T1000 (cell line): ENCODE measurements around the gene PITX3.

Source experiments
- DNase-seq: peaks from one replicate; lab custom pipeline; 2025; ENCODE audit warnings: mixed read lengths; lab: John Stamatoyannopoulos, UW

The PITX3 gene

GRCh38 chr10:102241444-102242117 is at the start of gene PITX3:
Gene PITX3, minus strand, starts transcription at chr10:102241512. Its CDS starts 9,432 bp downstream, at chr10:102232080.
- DNase-seq = peak; percentile 61

- DNase-seq = no peak
These were observed 48.5 kb upstream of the PITX3 start for GRCh38 chr10:102289840-102290239.

DNA sequence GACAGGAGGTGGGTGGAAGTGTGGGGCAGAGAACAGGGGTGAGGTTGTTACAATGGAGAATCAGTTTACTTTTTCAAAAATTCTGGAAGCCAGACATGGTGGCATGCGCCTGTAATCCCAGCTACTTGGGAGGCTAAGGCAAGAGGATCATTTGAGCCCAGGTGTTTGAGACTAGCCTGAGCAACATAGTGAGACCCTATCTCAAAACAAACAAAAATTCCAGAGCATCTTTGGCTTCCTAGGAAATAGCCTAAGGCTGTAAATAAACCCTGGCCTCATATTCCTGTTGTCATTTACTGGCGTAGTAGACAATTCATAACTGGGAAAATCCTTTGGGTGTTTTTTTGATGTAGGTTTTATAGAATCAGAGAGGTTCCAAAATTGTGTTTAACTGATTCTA is 48.0 kb upstream of the PITX3 start:
- DNase-seq = no peak

GRCh38 chr10:102287991-102288390 is 46.7 kb upstream of the PITX3 start:
- DNase-seq = no peak

GRCh38 chr10:102287538-102287937 is 46.2 kb upstream of the PITX3 start:
- no peak for DNase-seq

GRCh38 chr10:102286216-102286615 is 44.9 kb upstream of the PITX3 start:
- no peak for DNase-seq

- DNase-seq = no peak
These were observed 43.8 kb upstream of the PITX3 start for GRCh38 chr10:102285133-102285532.

GRCh38 chr10:102284531-102284930 is 43.2 kb upstream of the PITX3 start:
- DNase-seq = no peak

- DNase-seq = no peak
These were observed 42.6 kb upstream of the PITX3 start for GRCh38 chr10:102283890-102284289.

GRCh38 chr10:102283488-102283887 is 42.2 kb upstream of the PITX3 start:
- DNase-seq = no peak

GRCh38 chr10:102281102-102281487 is 39.8 kb upstream of the PITX3 start:
- DNase-seq = no peak

DNA sequence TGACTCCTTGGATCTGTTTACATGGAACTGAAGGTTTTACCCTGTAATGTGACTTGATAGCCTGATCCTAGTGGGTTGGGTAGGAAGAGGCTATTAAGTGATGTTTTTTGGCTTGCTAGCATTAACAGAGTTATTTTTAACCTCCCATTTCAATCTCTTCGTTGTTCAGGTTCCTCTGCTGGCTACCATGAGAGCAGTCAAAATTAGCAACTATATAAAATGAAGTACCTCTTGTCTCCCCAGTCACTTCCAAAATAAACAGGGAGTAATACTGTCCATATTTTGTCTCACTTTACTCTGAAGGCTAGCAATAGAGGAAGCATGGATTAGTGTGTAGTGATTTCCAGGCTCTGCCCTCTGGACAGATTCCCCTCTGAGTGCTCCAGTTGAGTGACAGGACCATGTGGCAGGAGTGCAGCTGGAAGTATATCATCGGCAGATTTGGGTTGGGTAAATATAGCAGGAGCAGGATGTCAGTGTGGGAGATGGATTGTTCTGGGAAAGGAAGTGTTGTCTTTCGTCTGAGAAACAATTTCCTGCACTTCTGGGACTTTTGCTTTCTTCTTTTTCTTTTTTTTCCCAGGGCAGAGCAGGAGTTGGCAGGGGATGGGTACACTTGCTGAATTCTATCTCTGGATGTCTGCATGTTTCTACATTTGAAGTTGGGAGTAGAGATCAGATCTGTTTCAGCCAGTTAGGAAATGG is 39.2 kb upstream of the PITX3 start:
- DNase-seq = no peak

DNA sequence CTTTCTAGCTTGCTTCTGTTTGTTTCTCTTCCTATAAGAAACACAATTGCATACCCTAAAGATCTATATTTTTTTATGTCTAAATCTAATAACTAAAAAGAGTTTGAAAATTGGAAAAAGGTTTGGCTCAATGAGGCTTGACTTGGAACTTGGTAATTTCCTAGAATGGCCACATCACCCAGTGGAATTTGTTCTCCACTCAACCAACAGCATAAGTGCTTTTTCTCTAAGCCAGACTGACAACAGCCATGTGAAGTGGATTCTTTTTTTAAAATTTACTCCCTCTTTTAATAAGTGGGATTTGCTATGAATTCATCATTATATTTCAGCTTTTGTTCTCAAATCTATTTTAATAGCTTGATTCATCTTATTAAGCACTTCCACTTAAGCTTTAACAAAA is 37.8 kb upstream of the PITX3 start:
- DNase-seq = no peak

- DNase-seq = no peak
These were observed 34.0 kb upstream of the PITX3 start for GRCh38 chr10:102275343-102275742.

DNA sequence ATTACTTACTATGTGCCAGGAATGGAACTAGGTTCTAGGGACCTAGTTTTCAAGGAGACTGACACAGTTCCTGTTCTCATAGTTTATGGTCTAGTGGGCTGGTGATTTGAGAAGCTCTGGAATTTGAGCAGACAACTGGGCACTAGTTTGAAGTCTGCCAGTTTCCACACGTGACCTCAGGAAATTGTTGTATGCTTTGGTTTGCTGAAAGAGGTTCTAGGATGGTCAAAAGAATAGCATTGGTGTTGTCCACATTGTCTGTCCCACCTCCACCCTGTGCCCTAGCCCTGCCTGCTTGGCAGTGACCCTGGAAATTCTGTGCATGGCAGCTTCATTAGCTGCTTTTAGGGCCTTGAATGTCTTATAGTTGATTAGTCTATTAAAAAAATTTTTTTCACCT is 32.8 kb upstream of the PITX3 start:
- DNase-seq = no peak

DNA sequence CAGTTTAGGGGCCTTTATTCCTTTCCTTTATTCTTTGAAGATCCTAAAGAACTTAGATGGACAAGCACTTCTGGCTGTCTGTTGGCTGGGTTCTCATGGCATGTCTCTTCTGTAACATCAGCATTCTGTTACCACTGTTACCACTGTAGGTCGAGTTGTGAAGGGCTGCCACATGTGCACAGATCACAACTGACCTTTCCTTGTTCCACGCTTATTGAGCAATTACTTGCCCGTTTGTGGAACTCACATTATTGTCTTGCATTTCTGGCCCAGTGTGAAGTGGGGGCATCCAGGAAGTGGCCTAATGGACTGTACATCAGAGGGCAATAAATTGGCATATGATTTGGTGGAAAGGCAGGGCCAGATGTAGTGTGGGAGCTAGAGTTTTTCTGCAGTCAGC is 27.7 kb upstream of the PITX3 start:
- DNase-seq = no peak

DNA sequence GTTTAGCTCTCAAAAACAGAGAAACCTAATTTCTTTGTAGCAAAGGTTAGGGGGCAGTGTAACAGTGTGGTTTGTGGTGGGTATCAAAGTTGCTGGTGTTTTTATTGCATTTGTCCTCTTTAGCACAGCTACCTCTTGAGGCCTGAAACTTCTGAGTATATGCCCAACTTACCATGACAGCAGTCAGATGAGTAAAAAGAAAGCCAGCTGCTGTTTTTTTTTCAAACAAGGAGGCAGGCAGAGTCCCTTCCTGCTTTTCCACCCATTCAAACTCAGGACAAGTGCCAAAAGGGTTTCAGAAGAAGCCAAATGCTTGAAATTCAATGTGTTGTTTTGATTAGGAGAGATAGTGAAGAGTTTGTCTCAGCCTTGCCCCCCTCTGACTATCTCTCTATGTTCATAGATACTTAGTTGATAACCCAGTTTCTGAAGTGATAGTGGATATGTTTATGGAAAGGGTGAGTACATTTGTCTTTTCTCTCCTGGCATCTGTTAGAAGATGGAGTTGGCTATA is 27.1 kb upstream of the PITX3 start:
- DNase-seq = no peak

GRCh38 chr10:102267748-102268147 is 26.4 kb upstream of the PITX3 start:
- DNase-seq = no peak

DNA sequence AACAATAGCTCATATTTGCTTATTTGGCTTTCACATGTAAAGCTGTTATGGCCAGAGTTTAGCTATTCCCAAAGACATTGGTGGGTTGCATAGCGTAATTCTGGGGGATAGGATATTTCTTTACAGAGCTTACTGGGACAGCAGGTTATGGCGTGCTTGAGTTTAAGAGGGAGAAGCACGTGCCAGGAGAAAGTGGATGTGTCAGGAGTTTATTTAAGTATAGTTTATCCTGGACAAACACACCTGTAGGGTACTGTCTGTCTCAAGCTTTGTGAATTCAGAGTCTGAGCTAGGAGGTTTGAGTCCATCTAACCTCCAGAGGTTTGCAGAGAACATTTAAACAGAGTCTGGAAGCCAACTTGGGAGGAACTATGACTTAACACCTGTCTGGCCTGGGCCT is 25.4 kb upstream of the PITX3 start:
- DNase-seq = no peak

GRCh38 chr10:102264371-102264770 is 23.1 kb upstream of the PITX3 start:
- no peak for DNase-seq

DNA sequence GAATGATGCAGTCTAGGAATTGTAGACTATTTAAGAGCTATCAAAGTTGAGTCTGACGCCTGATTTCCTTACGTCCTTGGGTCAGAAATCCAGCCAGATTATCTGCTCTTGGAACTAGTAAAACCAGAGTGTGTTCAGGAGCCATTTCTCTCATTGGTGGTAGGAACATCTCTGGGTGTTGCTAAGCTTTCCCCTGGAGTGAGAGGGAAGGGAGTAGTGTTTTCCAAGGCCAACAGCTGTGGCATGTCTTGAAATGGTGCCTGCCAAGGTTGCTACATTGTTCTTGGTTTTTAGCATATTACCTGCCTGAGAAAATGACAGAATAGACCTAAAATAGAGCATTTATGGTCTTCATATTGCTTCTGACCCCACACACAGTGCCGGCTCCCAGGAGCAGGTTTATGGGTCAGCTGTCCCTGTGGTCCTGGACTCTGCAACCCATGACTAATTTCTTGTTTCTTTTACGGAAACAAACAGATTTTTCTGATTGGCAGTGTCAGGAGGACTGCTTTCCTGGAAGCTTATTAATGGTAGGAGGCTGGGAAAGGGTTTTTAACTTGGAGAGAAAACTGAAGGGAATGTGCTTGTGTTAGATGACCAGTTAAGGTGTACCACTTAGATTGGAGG is 21.5 kb upstream of the PITX3 start:
- DNase-seq = no peak

- DNase-seq = no peak
These were observed 20.5 kb upstream of the PITX3 start for GRCh38 chr10:102261842-102262241.

GRCh38 chr10:102261196-102261595 is 19.9 kb upstream of the PITX3 start:
- no peak for DNase-seq
